GM12878 (cell line): ENCODE data around the gene NPL. TPM values are rescaled to one million over a fixed set of nuclear protein-coding genes. Genes with fewer than 3 reads are reported as not detected.

ENCODE experiments used
- ATAC-seq: fragments of 200-7000 bp; cut with Tn5 transposase; 3 replicates; pipeline ENCODE4 v1.9.1; 2020; ENCODE audit warnings: mild to moderate bottlenecking, moderate library complexity
- BruUV-seq: library from RNA; stranded (reverse); fragments of 400-500 nt; replicated peaks from 2 replicates; lab custom pipeline; 2021; lab: Mats Ljungman, UMichigan
- CTCF ChIA-PET: fragments of 300-600 bp; sonication (Branson Sonifier 250); formaldehyde crosslinking; extraction: SDS; loops from one replicate; lab custom pipeline; 2021; ENCODE audit warnings: inconsistent platforms; lab: Yijun Ruan, JAX
- POLR2A ChIA-PET: fragments of 350-600 bp; formaldehyde crosslinking; extraction: SDS; loops from one replicate; lab custom pipeline; 2021; ENCODE audit warnings: inconsistent platforms; lab: Charles Lee
- RAD21 ChIA-PET: fragments of 300-600 bp; sonication (Branson Sonifier 250); formaldehyde crosslinking; loops from one replicate; lab custom pipeline; 2023; ENCODE audit warnings: antibody characterized with exemption; ENCODE audit not compliant: unreplicated experiment; lab: Charles Lee
- SMC1A ChIA-PET: fragments of 300-600 bp; sonication (Branson Sonifier 250); formaldehyde crosslinking; loops from one replicate; lab custom pipeline; 2023; ENCODE audit not compliant: unreplicated experiment, uncharacterized antibody; lab: Charles Lee
- DNase-seq: peaks from one replicate; pipeline ENCODE4 v3.0.0-alpha.2; 2011; ENCODE audit warnings: low read depth, low spot score
- FAIRE-seq: peaks from 3 replicates; lab custom pipeline; 2011; peaks lifted over from hg19 to GRCh38; lab: Jason Lieb, UNC
- H2AFZ ChIP-seq: 2 replicates; pipeline ENCODE4 v1.6.0; 2011; ENCODE audit warnings: low read depth, low read length, control low read depth; ENCODE audit not compliant: control insufficient read depth
- H3K27ac ChIP-seq: 2 replicates; pipeline ENCODE4 v1.5.1; 2011; ENCODE audit warnings: control low read depth; ENCODE audit not compliant: control insufficient read depth, insufficient read depth
- H3K27me3 ChIP-seq, 2 experiments: replicated peaks in 1 of 2; 2 replicates each; pipeline versions ENCODE4 v1.6.0 to v1.6.1; 2011; ENCODE audit warnings: low read length in 1 of 2; ENCODE audit not compliant: control insufficient read depth in 2 of 2, insufficient read depth in 2 of 2
- H3K36me3 ChIP-seq, 2 experiments: 2 replicates each; pipeline ENCODE4 v1.5.1; 2011; ENCODE audit warnings: low read length in 1 of 2; ENCODE audit not compliant: control insufficient read depth in 2 of 2, insufficient read depth in 2 of 2
- H3K4me1 ChIP-seq: 2 replicates; pipeline ENCODE4 v1.6.1; 2011; ENCODE audit warnings: mild to moderate bottlenecking, low read length, moderate library complexity, mixed read lengths; ENCODE audit not compliant: control insufficient read depth, insufficient read depth
- H3K4me2 ChIP-seq: 2 replicates; pipeline ENCODE4 v1.6.0; 2011; ENCODE audit warnings: control low read depth; ENCODE audit not compliant: control insufficient read depth, insufficient read depth
- H3K4me3 ChIP-seq: fragments of 200-600 bp; sonication (generic); 2 replicates; pipeline ENCODE4 v1.5.1; 2016
- H3K79me2 ChIP-seq: 2 replicates; pipeline ENCODE4 v1.6.0; 2011; ENCODE audit warnings: low read length; ENCODE audit not compliant: control insufficient read depth, insufficient read depth
- H3K9ac ChIP-seq: 2 replicates; pipeline ENCODE4 v1.8.0; 2011; ENCODE audit warnings: low read length, control low read depth, mixed read lengths; ENCODE audit not compliant: control insufficient read depth, insufficient read depth
- H3K9me3 ChIP-seq: replicated peaks from 3 replicates; pipeline ENCODE4 v1.5.1; 2011; ENCODE audit warnings: mild to moderate bottlenecking, low read length; ENCODE audit not compliant: control insufficient read depth, insufficient read depth
- H4K20me1 ChIP-seq: 2 replicates; pipeline ENCODE4 v1.6.0; 2011; ENCODE audit not compliant: control insufficient read depth, insufficient read depth
- EP300 ChIP-seq, 2 experiments: fragments of 150-350 bp in 1 of 2; IDR thresholded peaks; 2 replicates each; pipeline ENCODE4 v1.6.1; 2011 to 2012; ENCODE audit warnings: low read depth in 2 of 2, low read length in 2 of 2, borderline replicate concordance in 1 of 2, improper control_type of control experiment in 1 of 2, inconsistent platforms in 1 of 2; ENCODE audit not compliant: control insufficient read depth in 1 of 2
- IRF5 ChIP-seq: fragments of 450-650 bp; IDR thresholded peaks from 2 replicates; pipeline ENCODE4 v1.6.1; 2017; ENCODE audit warnings: borderline replicate concordance
- KDM1A ChIP-seq: fragments of 200-600 bp; sonication (generic); IDR thresholded peaks from 2 replicates; pipeline ENCODE4 v1.6.1; 2016; ENCODE audit warnings: borderline replicate concordance
- NBN ChIP-seq: fragments of 450-650 bp; IDR thresholded peaks from 2 replicates; pipeline ENCODE4 v1.6.1; 2016
- NR2F1 ChIP-seq: fragments of 450-650 bp; conservative IDR thresholded peaks from 2 replicates; pipeline ENCODE4 v1.6.1; 2017; ENCODE audit warnings: mild to moderate bottlenecking
- PML ChIP-seq: IDR thresholded peaks from 2 replicates; pipeline ENCODE4 v1.6.1; 2012; ENCODE audit warnings: low read length, inconsistent platforms
- ZNF217 ChIP-seq: fragments of 450-650 bp; IDR thresholded peaks from 2 replicates; pipeline ENCODE4 v1.6.1; 2017; ENCODE audit warnings: antibody characterized with exemption, mild to moderate bottlenecking
- ZNF384 ChIP-seq: IDR thresholded peaks from 2 replicates; pipeline ENCODE4 v1.6.1; 2012; ENCODE audit warnings: low read depth, mild to moderate bottlenecking, low read length, improper control_type of control experiment, borderline replicate concordance
- WGBS: methylation state at CpG from one replicate; pipeline ENCODE4 v1.1.6; 2016; ENCODE audit warnings: low lambda C conversion rate; ENCODE audit not compliant: insufficient replicate concordance, insufficient coverage; ENCODE audit errors: missing lambda C conversion rate; 5-methylcytosine and 5-hydroxymethylcytosine counted together
- in situ Hi-C: fragments of 300-500 bp; cut with MboI; formaldehyde crosslinking; loops from 9 replicates; pipeline ENCODE4 v1.14.3; 2018; ENCODE audit warnings: mixed read lengths
- intact Hi-C: fragments of 100-400 bp; cut with micrococcal nuclease; formaldehyde crosslinking; loops from one replicate; pipeline ENCODE4 v1.14.2; 2022; ENCODE audit not compliant: unreplicated experiment
- polyA plus RNA-seq, 11 experiments: library from polyadenylated mRNA; depleted of rRNA in 4 of 11; unstranded in 6 of 11; stranded (reverse) in 5 of 11; fragments of >200 nt; fragmentation: Nextera tagmentation in 4 of 11; fragmentation: Illumina TruSeq in 1 of 11; extraction: Ambion mirVana in 4 of 11; extraction: Trizol in 1 of 11; gene quantifications; 1 replicate in 1 of 11; 2 replicates in 10 of 11; pipeline versions ENCODE4 v1.2.1 to v1.2.3, GENCODE V29; 2011 to 2016; ENCODE audit warnings: inconsistent platforms in 2 of 11, missing spikeins in 2 of 11, low read depth in 1 of 11
- total RNA-seq, 4 experiments: library from RNA; depleted of rRNA in 3 of 4; stranded (reverse); fragments of >200 nt in 3 of 4; fragmentation: Illumina TruSeq in 1 of 4; extraction: Trizol in 1 of 4; gene quantifications; 2 replicates each; pipeline versions ENCODE4 v1.2.1 to v1.2.3, GENCODE V29; 2013 to 2021

Gene NPL
- total and polyA plus RNA-seq, 10 of the 15 experiments (the other 5 are each of a cell fraction or from before 2014, with no cell fraction given), result 5.3 to 19.2 (median 10.0) TPM

- H3K4me1 ChIP-seq, result peaks cover 4% of the 10 kb centered on the region; the same call in 1 of the 2 replicates
- H3K4me2 ChIP-seq, result no peak overlapping the region
- BruUV-seq, result no TSS peak
- WGBS, result 72% methylated on average over 3 of the region's 3 CpGs
- no peak overlapping the region for H3K27ac ChIP-seq
- in situ Hi-C loops, result no loop called here
- no peaks in the 10 kb centered on the region for H3K79me2 ChIP-seq
- no peak overlapping the region for H3K9ac ChIP-seq
- H3K27me3 ChIP-seq, result no peaks in the 10 kb centered on the region
- ATAC-seq (no peak), DNase-seq (no peak), FAIRE-seq (no peak)
- no peak for TF ChIP-seq NR2F1
- TF ChIP-seq IRF5, result no peak
- SMC1A ChIA-PET, result interaction anchor here (1.6 to 1.7 kb wide), 2 partner anchors 49 to 167 kb away, joined by 3 to 5 read pairs; no protein-coding TSS in a partner anchor
- H3K9me3 ChIP-seq, result peaks cover 10% of the 10 kb centered on the region
- RAD21 ChIA-PET, result interaction anchor here (3.4 to 3.8 kb wide), 2 partner anchors 18 to 165 kb away, joined by 16 to 24 read pairs; no protein-coding TSS in a partner anchor
- intact Hi-C loops, result loop anchor here (5.0 kb wide), 1 partner anchor 38 kb away; no protein-coding TSS in a partner anchor
- H3K4me3 ChIP-seq, result no peak overlapping the region
- H2AFZ ChIP-seq, result no peak overlapping the region
- CTCF ChIA-PET, result interaction anchor here (1.4 to 4.8 kb wide), 3 partner anchors 18 to 170 kb away, joined by 3 to 30 read pairs (median 13); no protein-coding TSS in a partner anchor
- POLR2A ChIA-PET, result no interaction called here
- H3K36me3 ChIP-seq, result no peaks in the 10 kb centered on the region
- H4K20me1 ChIP-seq, result no peaks in the 10 kb centered on the region
These were observed 24.2 kb upstream of the NPL start for GRCh38 chr1:182765391-182765790.

GRCh38 chr1:182766050-182766449 lies 23.5 kb upstream of the NPL start:
- RAD21 ChIA-PET, result no interaction called here
- Histone ChIP-seq H3K4me1 (peaks cover 4% of the 10 kb centered on the region; the same call in 1 of the 2 replicates), H3K36me3 (no peaks in the 10 kb centered on the region), H3K9me3 (peaks cover 10% of the 10 kb centered on the region), H2AFZ (no peak overlapping the region), H4K20me1 (no peaks in the 10 kb centered on the region), H3K4me3 (no peak overlapping the region), H3K27ac (no peak overlapping the region), H3K4me2 (no peak overlapping the region), H3K79me2 (no peaks in the 10 kb centered on the region), H3K27me3 (no peaks in the 10 kb centered on the region), H3K9ac (no peak overlapping the region)
- CTCF ChIA-PET, result interaction anchor here (2.4 kb wide), 1 partner anchor 171 kb away, joined by 13 read pairs; no protein-coding TSS in a partner anchor
- no peak for ATAC-seq
- BruUV-seq, result no TSS peak
- no peak for DNase-seq
- TF ChIP-seq ZNF217, result no peak
- no peak for TF ChIP-seq KDM1A
- no peak for TF ChIP-seq EP300 (IDR thresholded peaks at IDR 0.05; ENCODE audit: borderline replicate concordance in 1 of 2, control insufficient read depth in 1 of 2, low read depth in 2 of 2, low read length in 2 of 2)
- TF ChIP-seq NBN, result no peak
- no peak for TF ChIP-seq PML
- TF ChIP-seq ZNF384, result no peak
- no peak for FAIRE-seq
- in situ Hi-C loops (no loop called here), intact Hi-C loops (loop anchor here (5.0 kb wide), 1 partner anchor 39 kb away; no protein-coding TSS in a partner anchor)
- WGBS, result 46% methylated on average over 2 of the region's 2 CpGs
- SMC1A ChIA-PET, result interaction anchor here (1.7 kb wide), 1 partner anchor 50 kb away, joined by 3 read pairs; no protein-coding TSS in a partner anchor
- POLR2A ChIA-PET, result no interaction called here
